Measurements from ENCODE around the gene PCSK5. TPM values are rescaled to one million over a fixed set of nuclear protein-coding genes. Genes with fewer than 3 reads are reported as not detected.

Gene PCSK5
- polyA plus RNA-seq, 4 donors, result 15.1 to 19.0 (median 16.8) TPM

DNA sequence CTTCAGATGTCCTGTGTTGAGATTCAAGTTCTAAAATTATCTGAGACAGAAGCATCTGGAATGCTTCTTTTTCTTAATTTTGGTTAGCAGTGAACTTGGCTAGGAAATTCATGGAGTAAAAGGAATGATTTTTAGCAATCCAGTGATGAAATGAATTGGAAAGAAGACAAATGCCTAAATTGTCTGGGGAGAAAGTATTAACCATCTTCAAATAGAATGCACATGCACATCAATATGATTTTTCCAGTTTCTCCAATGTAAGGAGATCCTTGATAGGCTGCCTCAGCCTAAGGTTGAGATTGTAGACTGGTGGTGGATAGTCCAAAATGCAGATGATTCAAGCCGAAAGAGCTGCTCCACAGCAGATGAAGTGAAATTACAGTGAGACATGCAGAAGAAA lies 106.7 kb downstream of the PCSK5 start:
- DNase-seq (ENCODE audit: low read depth in 4 of 4, low spot score in 3 of 4), result no peak

DNA sequence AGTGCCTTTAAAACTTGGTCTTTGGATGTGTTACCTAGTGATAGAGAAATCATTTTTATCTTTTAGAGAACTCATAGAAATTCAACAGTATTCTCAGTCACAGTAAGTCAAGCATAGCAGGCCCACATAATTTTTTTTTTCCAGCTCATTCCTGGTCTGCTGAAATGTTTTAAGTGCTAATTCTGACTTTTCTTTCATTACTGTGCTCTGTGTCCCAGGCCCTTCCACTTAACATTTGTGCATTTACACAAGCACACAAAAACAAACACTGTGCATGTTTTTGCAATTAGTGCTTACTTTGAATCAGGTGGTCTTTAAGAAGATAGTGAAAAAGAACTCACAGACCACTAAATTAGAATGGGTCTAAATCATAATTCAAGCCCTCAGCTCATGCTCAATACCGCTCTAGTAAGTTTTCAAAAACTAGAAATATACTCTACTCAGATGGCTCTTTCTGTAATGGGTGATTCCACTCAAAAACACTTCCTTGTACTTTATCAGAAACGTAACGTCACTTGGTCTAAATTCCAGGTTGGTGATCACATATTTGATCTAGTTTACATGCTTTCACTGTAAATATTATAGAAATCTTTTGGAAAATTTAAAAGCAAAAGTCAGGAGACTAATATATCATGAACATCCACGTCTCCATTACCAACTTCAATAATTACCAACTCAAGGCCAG lies 107.8 kb downstream of the PCSK5 start:
- no peak for DNase-seq (ENCODE audit: low read depth in 4 of 4, low spot score in 3 of 4)

DNA sequence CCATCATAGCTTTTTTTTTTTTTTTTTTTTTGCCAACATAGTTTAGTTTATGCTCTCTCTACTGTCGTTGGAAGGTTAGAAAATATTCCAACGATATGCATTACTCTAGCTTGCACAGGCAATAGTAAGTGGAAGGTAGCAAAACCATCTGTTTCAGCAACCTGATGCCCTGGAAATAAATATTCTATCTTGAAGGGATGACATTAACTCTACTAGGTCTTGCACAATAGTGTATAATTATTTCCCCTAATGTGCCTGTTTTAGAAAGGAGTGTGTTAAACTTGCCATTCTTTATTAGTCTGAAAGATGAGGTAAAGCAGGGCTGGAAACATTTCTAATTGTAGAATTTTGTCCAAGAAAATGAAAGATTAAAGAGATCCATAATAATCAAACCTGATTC lies 111.0 kb downstream of the PCSK5 start:
- no peak for DNase-seq (ENCODE audit: low read depth in 4 of 4, low spot score in 3 of 4)

DNA sequence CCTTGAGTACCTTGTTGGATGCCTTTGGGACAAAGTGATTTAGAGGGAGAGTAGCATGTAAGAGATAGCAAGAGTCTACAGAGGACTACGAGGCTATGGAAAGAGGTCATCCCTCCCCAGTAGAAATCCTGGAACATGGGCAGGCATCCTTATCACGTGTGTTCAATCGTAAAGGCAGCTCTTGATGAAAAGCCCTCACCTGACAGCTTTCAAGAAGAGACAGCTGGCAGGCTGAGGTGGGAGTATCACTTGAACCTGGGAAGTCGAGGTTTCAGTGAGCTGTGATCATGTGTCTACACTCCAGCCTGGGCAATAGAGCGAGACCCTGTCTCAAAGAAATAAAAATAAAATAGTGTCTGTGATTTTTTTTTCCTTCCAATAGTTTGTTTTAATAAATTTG lies 112.6 kb downstream of the PCSK5 start:
- DNase-seq (ENCODE audit: low read depth in 4 of 4, low spot score in 3 of 4), result peak in 2 of 4 donors; percentile 16 to 24

DNA sequence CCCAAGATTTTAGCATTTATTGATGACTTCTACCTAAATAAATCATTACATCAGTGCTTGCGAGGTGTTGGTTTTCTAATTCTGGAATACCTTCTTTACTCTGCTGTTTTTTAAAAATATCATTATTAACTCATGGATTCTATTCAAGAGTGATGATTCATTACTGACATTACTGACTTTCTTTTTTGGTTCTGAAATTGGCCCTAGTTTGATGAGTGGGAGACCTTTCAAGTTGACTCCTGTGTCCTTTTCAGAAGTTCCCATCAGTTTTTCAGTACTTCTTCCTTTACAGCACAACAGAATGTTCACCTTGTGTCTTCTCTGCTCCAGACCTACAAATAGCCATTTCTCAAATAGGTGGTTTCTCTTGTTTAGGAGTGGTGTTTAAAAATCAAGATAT lies 114.1 kb downstream of the PCSK5 start:
- no peak for DNase-seq (ENCODE audit: low read depth in 4 of 4, low spot score in 3 of 4)

DNA sequence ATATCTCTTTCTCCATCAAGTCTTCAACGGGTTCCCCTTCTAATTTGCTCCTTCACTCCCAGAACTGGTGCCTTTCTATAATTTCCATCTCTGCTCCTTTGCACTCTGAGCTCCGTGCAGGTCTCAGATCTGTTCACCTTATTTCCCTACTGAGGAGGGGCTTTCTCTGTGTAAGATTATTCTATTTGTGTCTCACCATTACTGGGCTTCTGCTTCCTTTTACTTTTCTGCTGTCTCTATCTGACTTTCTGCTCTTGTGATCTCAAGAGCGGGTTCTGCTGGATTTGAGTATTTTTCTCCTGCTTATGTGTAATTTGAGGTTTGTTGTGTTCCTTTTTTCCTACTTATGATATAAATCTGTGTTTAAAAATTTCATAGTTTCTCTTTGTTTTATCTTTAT lies 117.5 kb downstream of the PCSK5 start:
- DNase-seq (ENCODE audit: low read depth in 4 of 4, low spot score in 3 of 4), result no peak

DNA sequence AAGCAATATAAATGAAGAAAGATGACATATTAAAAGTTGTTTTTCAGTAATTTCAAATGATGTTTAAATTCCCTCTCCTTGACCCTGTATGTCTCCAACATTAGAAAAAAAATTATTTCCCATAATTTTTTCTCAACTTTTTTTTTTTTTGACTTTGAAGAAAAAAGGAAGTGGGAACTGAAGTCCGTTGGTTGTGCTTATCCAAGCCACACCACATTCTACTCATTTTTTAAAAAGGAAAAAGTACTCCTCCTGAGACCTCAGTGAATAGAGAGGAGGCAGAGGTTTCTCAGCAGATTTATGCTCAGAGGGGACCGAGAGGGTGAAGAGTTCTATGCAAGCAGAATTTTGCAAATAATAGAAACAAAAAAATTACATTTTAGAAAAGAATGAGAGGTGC lies 123.3 kb downstream of the PCSK5 start:
- no peak for DNase-seq (ENCODE audit: low read depth in 4 of 4, low spot score in 3 of 4)

DNA sequence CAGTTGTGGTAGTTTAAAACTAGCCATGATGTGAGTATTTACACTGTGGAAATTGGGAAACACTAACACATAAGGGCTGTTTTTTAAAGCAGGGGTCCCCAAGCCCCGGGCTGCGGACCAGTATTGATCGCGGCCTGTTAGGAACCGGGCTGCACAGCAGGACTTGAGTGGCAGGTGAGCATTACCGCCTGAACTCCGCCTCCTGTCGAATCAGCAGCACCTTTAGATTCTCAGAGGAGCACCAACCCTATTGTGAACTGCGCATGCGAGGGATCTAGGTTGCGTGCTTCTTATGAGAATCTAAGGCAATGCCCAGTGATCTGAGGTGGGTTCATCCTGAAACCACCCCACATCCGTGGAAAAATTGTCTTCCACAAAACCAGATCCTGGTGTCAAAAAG lies 127.8 kb downstream of the PCSK5 start:
- no peak for DNase-seq (ENCODE audit: low read depth in 4 of 4, low spot score in 3 of 4)

DNA sequence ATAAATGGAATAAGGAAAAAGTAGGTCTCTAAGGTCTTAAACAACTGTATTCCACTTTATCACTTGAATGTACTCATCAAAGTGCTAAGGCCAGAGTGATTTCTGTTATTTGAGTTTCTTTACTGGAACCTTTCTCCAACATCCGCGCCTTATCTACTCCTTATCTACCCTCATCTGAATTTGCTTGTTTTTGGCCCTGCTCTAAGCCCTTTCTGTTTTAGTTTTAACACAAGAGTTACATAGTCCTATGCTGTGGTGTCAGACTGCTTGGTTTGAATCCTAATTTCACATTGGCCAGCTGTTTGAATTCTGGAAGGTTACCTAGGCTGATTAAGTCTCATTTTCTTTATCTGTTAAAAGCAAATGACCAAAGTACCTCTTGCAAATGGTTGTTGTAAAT lies 128.3 kb downstream of the PCSK5 start:
- no peak for DNase-seq (ENCODE audit: low read depth in 4 of 4, low spot score in 3 of 4)

DNA sequence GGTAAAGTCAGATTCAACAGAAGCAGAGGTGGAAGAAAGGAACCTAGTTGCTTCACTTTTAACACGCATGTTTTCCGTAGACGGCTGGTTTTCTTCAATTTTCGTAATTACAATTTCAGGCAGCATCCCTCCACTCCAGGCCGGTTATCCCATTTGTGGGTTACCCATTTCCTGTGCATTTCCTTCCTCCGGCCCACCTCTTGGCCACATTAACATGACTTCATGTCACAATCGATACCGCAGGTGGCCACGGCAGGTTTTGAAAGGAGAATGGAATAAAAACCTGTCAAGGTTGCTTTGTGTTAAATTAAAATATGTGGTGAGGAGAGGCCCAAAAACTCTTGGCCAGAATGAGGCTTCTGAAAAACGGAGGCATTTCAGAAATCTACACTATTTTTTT lies 130.2 kb downstream of the PCSK5 start:
- DNase-seq (ENCODE audit: low read depth in 4 of 4, low spot score in 3 of 4), result no peak

DNA sequence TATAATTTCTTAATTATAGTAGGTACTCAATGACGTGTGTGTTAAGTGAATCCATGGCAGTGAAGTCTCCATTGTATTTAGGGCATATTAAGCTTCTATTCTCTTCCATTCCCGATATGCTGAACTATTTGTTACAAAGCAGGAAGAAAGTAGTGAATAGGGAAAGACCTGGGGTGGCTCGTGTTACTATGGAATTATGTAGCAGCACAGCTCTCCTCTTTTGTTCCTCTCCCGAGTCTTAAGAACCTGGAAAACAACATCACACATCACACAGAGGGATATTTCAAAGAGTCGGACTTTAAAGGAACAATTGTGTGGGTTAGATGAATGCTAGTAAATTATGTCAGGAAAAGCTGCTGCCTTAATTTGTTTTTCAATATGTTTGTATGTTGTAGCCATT lies 131.8 kb downstream of the PCSK5 start:
- DNase-seq (ENCODE audit: low read depth in 4 of 4, low spot score in 3 of 4), result no peak

DNA sequence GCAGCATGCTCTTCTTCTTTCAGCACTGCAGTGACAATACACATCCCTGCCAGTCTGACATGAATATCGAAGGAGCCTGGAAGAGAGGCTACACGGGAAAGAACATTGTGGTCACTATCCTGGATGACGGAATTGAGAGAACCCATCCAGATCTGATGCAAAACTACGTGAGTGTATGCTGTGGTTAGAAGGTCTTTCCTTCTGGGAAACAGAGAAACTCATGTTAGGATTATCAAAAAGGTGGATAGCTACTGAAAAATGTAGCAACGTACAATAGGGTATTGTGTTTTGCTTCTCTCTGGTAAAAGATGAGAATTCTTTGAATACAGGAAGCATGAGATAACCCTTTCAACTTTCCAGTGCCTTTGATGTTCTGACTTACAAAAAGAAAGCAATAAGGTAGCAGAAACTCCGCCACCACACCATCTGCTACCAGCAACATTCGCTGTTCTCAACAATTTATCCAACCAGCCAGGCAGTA lies 133.3 kb downstream of the PCSK5 start:
- no peak for DNase-seq (ENCODE audit: low read depth in 4 of 4, low spot score in 3 of 4)

DNA sequence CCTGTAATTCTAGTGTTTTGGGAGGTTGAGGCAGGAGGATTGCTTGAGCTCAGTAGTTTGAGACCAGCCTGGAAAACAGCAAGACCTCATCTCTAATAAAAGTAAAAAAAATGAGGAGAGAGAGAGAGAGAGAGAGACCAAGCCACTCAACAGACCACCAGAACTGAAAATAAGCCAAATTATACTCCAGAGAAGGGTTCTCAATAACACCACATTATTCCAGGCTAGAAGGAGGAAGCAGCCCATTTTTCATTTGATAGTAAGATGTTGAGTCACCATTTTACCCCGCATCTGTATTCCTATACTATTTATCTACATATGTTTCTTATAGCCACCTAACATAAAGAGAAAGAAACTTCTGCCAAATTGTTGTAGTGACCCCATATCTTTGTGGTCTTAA lies 134.8 kb downstream of the PCSK5 start:
- DNase-seq (ENCODE audit: low read depth in 4 of 4, low spot score in 3 of 4), result no peak

DNA sequence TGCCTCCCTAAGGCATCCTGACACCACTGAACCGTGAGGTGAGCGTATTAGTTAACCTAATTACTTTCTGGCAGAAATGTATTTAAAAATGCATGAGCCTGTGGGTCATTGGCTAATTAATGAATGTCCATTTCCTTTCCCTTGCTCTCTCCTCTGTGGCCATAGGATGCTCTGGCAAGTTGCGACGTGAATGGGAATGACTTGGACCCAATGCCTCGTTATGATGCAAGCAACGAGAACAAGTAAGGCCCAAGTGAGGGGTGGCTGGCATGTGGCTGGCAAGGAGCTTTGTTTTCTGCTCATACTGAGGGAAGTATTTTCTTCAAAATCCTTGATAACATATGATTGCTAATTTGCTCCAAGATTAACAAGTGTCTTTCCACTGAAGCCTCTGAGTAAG lies 136.3 kb downstream of the PCSK5 start:
- DNase-seq (ENCODE audit: low read depth in 4 of 4, low spot score in 3 of 4), result no peak

DNA sequence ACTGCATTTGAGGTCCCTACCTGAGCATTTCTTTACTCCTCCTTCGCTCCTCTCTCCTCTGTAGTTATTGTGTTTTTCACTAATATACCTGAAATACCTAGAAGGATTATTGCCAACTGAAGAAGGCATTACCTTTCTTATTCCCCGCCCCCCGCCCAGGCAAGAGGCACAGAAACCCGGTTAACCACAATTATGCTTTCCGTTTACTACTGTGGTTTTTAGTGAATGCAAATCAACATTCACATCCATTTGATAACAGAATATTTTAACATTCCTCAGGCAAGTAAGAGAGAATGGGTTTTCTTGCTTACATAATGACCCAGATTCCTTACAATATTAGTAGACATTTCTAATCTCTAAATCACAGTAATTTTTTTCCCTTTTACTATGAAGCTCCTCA lies 136.9 kb downstream of the PCSK5 start:
- no peak for DNase-seq (ENCODE audit: low read depth in 4 of 4, low spot score in 3 of 4)

DNA sequence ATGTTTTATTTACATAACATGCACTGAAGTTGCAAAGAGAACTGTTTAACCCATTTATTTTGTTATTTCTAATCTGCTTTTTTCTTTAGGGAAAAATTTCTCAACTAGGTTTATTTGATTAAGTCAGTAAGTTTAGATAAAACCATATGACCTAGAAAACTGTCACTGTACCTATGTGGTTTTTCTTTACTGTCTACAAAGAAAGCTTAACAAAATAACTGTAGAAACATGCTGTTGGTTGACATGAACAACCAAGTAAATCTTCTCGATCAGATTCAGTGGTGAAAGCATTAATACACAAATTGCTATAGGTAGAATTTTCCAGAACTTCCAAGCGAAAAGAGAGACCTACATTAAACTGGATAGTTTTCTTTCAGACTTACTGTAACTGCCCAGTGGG lies 137.4 kb downstream of the PCSK5 start:
- DNase-seq (ENCODE audit: low read depth in 4 of 4, low spot score in 3 of 4), result no peak

DNA sequence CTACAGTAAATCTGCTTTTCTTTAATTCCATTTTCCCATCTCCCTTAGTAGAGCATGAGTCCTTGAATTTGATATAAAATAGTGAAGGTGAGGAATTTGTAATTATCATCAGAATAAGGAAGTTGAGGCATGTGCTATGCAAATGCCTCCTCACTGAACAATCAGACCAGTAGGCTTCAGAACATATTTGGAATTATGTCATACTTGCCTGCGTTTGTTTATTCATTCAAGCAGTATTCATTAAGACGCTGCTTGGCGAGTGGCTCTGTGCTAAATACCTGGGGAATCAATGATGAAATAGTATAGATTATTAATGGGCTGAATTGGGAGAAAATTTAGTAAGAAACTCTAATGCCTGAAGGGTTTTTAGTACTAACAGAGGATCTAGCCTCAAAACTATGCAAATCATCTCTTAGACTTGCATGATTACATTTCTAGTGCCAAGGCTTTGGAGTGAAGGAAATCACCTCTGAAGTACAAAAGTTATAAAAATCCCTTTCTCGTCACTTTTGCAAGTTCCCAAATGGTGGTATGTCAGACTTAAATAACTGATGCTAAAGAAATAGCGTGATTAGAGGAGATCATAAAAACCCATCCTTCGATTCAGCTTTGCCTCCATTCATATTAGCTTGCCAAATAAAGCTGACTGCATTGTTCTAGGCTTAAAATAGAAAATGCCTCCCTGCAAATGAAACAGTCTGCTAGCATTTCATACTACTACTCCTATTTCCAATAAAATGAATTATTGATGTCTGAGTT lies 141.7 kb downstream of the PCSK5 start:
- no peak for DNase-seq (ENCODE audit: low read depth in 4 of 4, low spot score in 3 of 4)

DNA sequence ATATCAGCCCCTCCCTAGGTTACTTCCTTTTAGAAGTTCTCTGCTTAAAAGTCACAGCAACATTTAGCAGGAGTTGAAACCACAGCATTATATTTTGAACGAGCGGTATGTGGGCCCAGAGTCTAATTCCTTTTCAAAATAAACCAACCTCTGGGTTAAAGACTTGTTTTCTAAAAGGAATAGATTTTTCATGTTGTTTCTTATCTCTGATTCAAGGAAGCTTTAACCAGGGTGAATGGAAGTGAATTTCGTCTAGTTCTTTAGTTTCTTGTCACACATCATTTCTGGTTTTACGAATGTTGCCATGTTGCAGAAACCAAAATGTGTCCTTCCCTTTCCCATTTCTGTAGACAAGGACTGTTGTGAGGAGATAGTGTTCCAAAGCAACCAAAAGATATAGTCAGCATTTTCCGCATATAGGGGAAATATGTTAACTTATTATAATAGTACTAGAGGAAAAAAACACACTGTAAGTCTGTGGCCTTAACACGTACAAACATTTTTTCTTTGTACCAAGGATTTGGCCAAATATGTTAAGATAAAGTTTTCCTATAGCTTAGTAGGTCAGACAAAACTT lies 142.4 kb downstream of the PCSK5 start:
- DNase-seq (ENCODE audit: low read depth in 4 of 4, low spot score in 3 of 4), result no peak

DNA sequence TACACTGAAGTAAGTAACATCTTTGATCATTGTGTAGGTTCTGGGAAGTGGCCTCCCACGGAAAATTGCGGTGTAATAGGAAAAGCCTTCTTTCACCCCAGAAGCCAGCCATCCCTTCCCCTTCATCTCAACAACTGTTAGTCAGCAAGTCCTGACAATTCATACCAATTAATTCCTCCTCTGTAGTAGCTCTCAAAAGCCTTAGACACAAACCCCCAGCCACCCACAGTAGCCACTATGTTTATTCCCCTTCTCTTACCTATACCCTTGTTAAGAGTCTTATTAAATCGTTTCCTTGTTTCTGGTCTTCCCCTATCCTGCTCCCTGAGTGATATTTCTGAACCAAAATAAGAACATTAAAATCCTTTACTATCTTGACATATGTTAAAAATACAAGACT lies 143.6 kb downstream of the PCSK5 start:
- DNase-seq (ENCODE audit: low read depth in 4 of 4, low spot score in 3 of 4), result no peak

DNA sequence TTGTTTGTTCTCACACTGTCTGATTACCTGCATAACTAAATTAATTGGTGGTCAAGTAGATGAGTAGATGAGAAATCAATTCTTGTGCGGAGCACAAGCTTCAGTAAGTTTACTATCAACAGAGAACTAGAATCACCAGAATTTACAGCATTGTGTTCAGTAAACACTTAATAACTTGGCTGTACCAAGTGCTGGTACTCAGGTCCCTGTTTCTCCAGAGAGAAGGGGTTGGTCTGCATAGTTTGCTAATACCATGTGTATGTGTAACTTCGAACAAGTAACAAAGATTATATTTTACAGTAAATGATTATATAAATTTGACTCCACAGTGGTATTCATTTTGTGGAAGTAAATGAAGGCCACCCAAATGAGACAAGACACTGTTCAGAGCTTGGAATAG lies 146.3 kb downstream of the PCSK5 start:
- DNase-seq (ENCODE audit: low read depth in 4 of 4, low spot score in 3 of 4), result no peak

DNA sequence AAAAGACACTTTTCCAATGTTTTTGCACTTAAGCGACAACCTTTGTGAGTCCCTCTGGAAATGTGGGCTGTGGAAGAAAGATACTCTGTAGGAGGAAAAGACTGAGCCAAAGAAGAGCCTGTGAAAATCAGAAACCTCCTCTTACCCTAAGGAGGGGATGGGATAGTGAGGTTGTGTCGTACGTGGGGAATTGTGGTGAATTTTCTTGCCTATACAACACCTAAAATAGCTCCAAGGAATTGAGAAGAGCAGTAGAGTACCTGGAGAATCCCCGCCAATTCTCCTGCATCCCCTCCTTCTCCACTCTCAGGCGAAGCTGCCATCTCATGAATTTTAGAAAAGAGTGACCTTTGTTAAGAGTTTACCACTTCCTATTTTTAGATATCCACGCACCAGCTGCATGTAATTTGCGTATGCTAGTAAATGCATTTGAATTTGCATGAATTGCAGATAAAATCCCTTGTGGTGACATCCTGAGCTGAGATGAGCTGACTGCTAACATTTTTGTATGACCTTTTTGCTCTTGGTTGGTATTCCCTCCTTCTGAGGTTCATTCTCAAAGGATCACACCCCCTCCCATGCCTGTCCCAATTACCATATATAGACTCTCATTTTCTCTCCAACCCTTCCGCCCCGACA lies 147.2 kb downstream of the PCSK5 start:
- DNase-seq (ENCODE audit: low read depth in 4 of 4, low spot score in 3 of 4), result no peak

DNA sequence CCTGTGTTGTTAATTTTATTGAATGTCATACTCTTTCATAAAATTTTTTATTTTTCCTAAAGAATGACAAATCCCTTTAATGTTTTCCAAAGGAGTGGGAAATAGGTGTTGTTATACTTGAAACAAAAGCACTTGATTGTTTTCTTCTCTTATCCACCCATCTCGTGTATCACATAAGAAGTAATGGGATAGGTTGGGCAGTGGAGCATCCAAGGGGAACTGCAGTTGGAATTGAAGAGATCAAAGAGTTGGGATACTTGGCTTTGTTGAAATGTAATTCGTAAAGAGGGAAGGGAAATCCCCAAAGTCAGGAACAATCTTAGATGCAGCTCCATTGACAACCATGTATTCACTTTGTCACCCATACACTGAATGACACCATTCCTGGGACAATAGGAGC lies 148.0 kb downstream of the PCSK5 start:
- peak in 1 of 4 donors; percentile 15 for DNase-seq (ENCODE audit: low read depth in 4 of 4, low spot score in 3 of 4)
